CD4-positive, alpha-beta T cell treated with Interleukin-15 for 4 hours (primary cell): Measurements from ENCODE around the gene PTPRK.
"Not testable (repeated sequence)": the region's sequence is repeated elsewhere in the genome, so short reads cannot be mapped to it uniquely, and the experiment has no call there.

Source experiments
- DNase-seq: peaks from one replicate; pipeline ENCODE4 v3.0.0-alpha.2; 2020; ENCODE audit warnings: low spot score

PTPRK gene

DNA sequence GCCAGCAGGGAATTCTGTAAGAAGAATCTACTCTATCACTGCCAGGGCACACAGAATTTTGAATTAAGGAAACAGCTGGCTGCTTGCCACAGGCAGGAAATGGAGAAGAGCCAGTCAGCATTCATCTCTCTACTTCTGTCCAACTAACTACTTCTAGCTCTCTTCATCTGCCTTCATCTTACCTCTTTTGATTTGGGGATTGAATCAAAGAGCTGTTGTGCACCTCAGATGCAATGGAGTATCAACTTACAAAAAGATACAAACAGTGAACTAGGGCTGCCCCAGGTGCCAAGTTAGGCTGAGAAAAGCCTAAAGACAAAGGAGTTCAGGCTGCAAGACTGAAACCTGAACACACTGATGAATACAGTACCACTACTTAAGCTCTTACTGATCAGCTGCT is 82.0 kb downstream of the PTPRK start:
- no peak for DNase-seq

DNA sequence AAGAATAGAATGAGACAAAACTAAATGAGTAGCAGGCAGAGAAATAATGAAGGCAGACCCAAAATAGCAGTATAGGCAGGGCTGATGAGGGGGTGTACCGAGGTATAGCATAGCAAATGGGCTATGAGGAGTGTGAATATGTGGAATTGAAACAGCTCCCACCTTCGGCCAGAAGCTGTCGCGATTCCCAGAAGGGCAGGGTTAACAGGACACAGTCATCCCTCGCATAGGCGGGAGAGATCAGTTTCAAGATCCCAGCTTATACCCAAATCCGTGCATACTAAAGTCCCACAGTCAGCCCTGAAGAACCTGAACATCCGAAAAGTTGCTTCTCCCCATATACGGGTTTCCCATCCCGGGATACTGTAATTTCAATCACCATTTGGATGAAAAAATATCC is 82.7 kb downstream of the PTPRK start:
- DNase-seq = no peak

- not testable (repeated sequence) for DNase-seq
These were observed 85.6 kb downstream of the PTPRK start for GRCh38 chr6:128434752-128435151.

DNA sequence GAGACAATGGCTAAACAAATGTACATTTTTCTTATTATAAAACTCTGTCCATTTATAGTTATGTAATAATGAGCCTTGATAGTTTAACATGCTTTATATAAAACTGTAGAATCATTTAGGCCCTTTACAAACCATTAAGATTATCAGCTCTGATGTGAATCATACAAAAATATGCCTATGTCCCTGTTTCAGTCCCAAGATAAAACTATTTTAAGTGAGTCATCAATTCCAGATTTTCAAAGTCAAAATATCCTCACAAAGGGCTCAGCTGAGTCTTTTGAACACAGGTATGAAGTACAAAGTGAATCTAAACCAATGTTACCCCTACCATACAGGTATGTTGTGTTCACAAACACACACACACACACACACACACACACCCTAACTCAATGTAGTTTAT is 88.0 kb downstream of the PTPRK start:
- no peak for DNase-seq

DNA sequence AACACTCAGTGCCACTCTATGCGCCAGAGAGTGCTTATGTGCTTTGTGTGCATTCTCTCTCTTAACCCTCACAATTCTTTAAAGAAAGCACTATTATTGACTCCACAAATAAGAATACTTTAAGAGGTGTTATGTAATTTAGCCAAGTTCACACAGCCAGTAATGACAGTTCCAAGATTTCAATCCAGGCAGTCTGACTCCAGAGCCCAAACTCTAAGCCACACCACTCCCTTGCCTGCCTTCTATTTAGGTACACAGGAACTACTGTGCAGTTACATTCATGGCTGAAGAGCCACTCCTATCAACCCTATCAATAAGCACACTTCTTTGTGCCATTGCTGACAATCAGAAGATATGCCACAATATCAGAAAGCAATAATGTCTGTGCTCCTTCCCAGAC is 93.3 kb downstream of the PTPRK start:
- DNase-seq = no peak

DNA sequence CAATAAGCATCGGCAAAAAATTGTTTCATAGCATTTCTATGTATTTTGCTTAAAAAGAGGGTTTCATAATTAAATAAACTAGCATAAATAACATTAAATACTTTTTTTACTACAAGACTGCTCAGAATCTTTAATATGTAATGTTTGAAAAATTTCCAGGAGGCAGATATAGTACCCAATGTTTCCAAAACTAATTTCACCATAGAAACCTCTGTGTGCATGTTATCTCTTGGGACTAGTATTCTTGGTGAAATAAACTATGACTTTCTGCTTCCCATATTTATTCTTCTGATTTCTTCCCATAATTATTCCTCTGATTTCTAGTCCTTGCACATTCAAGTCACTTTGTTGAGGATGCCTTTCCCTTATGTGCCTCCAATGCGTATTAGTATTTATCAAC is 94.5 kb downstream of the PTPRK start:
- DNase-seq = no peak

- DNase-seq = no peak
These were observed 97.5 kb downstream of the PTPRK start for GRCh38 chr6:128422871-128423270.

DNA sequence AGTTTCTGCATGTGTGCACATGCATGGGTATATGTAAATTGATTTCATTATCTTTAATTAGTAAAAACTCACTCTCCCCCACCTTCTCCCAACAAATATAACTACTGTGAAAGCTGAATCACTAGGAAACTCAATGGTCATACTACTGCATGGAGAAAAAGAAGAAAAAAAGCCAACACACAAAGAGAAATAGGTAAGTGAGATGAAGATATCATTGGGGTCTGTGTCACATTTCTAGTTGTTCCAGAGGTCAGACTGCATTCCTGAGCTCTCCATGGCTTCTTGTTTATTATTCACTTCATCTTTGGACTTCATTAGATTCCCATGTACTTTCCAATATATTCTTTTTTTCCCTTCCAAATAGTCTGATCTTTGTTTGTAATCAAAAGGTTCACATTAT is 98.2 kb downstream of the PTPRK start:
- DNase-seq = no peak

DNA sequence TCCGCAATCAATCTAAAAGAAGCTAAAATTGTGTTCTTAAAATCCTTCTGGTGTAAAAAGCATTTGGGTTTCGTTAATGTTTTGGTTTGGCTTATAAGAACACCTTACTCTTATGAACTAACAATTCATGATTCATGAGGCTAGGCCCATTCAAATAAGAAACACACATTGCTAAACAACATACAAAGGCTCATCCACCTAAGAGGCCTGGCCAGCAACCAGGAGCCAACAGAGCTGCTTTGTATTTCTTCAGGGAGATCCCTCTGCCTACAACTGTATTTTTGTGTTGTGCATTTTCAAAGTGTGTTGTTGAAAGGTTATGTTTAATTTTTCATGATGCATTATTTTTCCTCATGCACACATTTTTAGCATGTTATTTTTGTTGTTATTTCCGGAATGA is 98.6 kb downstream of the PTPRK start:
- no peak for DNase-seq

GRCh38 chr6:128417698-128418097 is 102.7 kb downstream of the PTPRK start:
- no peak for DNase-seq

DNA sequence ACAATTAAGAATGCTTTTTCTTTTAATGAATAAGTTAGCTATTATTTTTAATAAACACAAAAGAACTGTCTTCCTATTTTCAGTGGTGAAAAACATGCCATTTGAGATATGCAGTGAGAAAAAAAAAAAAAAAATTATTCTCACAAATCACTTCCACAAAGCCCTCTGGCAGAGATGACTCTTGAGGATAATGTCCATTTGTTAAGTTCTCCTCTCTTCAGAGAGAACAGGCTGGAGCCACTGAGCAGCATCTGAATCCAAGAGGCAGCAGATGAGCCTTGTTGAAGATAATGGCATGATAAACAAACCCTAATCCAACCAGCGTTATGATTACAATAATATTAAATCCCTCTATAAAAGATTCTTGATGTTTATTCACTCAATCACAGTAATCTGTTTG is 105.0 kb downstream of the PTPRK start:
- no peak for DNase-seq

DNA sequence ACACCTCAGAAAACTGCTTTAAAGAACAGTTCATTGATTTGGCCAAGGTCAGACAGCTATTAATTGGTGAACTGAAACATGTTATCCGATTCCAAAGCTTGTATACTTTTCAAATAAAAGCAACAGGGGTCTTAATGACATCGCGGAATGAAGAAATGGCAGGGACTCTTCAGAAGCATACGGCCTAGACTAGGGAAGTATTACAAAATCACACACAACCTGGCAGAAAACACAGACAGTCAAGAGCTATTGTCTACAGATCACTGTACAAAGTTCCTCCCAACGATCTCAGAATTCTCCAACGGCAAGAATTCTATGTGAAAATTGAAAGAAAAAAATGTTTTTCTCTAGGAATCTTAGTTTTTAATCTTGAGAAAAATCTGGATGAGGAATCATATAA is 105.5 kb downstream of the PTPRK start:
- DNase-seq = no peak

GRCh38 chr6:128413291-128413690 is 107.1 kb downstream of the PTPRK start:
- DNase-seq = no peak

DNA sequence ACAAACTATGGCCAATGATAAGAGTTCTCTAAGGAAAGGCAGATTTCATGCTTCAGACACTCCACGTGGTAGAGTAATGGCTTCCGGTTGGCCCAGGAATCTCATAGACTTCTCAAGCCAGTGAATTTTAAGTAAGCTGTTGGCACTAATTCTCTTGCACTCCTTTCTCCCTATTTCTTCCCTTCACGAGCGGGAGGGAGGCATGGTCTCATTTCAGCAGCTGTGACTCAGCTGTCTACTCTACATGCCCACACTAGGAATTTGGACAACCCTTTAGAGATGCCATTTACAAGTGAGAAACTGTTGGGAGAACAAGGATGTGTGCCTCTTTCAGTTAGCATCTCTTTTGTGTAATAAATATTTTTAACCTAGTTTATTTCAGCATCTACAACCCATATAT is 107.7 kb downstream of the PTPRK start:
- DNase-seq = no peak

DNA sequence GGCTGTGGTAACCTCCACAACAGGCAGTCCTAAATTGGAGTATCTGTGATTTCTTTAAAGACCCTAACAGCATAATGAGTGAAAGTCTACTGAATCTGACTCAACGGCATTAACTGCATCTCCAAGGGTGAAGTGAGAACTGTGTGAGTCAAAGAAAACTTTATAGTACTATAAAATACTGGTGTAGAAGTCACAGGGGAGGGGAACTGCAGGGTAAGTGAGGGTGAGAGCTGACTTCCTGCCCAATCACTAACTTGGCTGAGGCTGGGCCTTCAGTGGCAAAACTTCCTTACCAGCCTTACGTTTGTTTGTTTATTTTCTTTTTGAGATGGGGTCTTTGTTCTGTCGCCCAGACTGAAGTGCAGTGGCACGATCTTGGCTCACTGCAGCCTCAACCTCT is 109.8 kb downstream of the PTPRK start:
- no peak for DNase-seq

- no peak for DNase-seq
These were observed 111.4 kb downstream of the PTPRK start for GRCh38 chr6:128409003-128409402.

- no peak for DNase-seq
These were observed 113.9 kb downstream of the PTPRK start for GRCh38 chr6:128406453-128406852.

- no peak for DNase-seq
These were observed 116.6 kb downstream of the PTPRK start for GRCh38 chr6:128403618-128404444.

DNA sequence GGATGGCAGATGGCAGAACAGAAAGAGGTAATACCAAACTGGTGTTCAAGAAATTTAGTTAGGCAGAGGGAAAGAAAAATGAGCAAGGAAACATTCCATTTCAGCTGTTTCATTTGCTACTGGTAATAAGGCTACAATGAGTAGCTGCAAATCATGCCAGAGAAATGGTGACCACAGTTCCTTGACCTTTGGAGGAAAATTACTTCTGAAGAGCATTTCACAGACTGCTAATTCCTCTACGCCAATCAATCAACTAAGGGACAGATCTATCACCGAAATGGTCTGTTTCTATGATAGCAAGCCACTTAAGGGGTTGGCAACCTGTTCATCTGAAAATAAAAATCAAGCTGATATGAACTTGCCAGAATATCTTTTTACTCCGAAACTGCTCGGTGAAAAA is 119.5 kb downstream of the PTPRK start:
- DNase-seq = no peak

GRCh38 chr6:128397996-128398395 is 122.4 kb downstream of the PTPRK start:
- DNase-seq = no peak

DNA sequence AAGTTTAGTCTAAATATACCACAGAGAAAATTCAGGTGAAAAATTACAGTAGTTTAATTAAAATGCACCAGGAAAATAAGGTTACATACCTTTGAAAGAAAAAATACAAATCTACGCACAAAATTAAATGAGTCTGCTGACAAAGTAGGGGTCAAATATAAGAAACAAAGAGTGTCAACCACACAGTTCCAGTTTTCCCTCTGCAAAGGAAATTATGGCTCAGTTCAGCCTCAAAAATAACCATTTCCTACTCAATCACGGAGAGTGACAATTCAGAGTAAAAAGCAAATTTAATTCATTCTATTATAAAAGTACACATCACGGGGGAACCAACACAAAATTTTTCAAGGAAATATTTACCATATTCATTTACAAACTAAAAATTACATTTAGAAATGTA is 124.8 kb downstream of the PTPRK start:
- DNase-seq = no peak

DNA sequence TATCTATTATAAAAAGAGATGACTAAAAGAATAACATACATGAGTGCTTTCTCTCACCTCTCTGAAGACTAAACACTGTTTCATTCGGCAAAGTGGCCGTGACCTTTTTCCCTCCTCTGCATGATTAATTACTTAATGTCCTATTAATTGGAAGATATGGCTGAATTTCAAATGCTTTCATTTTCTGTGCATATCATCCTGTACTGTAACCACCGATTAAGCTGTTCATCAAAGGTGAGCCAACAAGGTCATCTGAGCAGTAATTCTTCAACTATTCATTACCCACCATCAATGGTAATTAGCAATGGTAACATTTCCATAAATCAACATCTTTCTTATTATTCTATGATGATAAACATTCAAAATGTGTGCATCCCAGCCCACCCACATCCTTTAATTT is 125.2 kb downstream of the PTPRK start:
- DNase-seq = no peak

DNA sequence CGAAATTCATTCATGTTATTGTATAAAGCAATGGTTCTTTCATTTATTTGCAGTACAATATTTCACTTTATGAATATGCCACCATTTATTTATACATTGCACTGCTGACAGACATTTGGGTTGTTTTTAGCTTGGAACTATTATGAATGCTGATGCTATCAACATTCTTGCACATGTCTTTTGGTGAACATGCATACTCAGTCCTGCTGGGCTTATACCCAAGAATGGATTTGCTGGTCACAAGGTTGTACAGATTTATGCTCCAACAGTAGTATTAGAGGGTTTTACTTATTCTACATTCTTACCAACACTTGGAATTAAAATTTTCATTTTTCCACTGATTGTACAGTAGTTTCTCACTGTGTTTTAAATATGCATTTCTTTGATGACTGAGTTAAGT is 126.2 kb downstream of the PTPRK start:
- no peak for DNase-seq

- no peak for DNase-seq
These were observed 130.4 kb downstream of the PTPRK start for GRCh38 chr6:128389820-128390534.
